IPS DF 6.9 (cell line): ENCODE data around the gene TNFRSF18.

Source experiments
- DNase-seq: peaks from one replicate; pipeline ENCODE4 v3.0.0-alpha.2; 2013; ENCODE audit warnings: low read depth, low spot score
- H3K27ac ChIP-seq: one replicate; pipeline ENCODE4 v1.5.1; 2013; ENCODE audit warnings: low read length, control low read depth
- H3K27me3 ChIP-seq: 2 replicates; pipeline ENCODE4 v1.6.1; 2013; ENCODE audit warnings: mild to moderate bottlenecking, low read length; ENCODE audit not compliant: control insufficient read depth, insufficient read depth
- H3K36me3 ChIP-seq: 2 replicates; pipeline ENCODE4 v1.6.1; 2013; ENCODE audit warnings: low read length; ENCODE audit not compliant: control insufficient read depth, insufficient read depth
- H3K4me1 ChIP-seq: 2 replicates; pipeline ENCODE4 v1.6.1; 2013; ENCODE audit warnings: low read length; ENCODE audit not compliant: control insufficient read depth, insufficient read depth
- H3K4me3 ChIP-seq: 2 replicates; pipeline ENCODE4 v1.5.1; 2013; ENCODE audit warnings: mild to moderate bottlenecking, low read length
- H3K9me3 ChIP-seq: 2 replicates; pipeline ENCODE4 v1.6.1; 2013; ENCODE audit warnings: low read length, inconsistent platforms; ENCODE audit not compliant: control insufficient read depth, insufficient read depth
- WGBS: extraction: QIAGEN DNeasy Blood & Tissue Kit; methylation state at CpG from one replicate; pipeline ENCODE4 v1.1.7; 2013; ENCODE audit warnings: mixed read lengths, missing lambda C conversion rate; ENCODE audit not compliant: insufficient read length, insufficient coverage; 5-methylcytosine and 5-hydroxymethylcytosine counted together

Gene TNFRSF18

GRCh38 chr1:1240348-1240732, 33.9 kb upstream of the TNFRSF18 start:
- Histone ChIP-seq H3K27ac (no peak overlapping the region), H3K36me3 (no peaks in the 10 kb centered on the region)
- WGBS: no CpG with 5 or more reads among the region's 11 CpGs

GRCh38 chr1:1239614-1240347, 33.4 kb upstream of the TNFRSF18 start:
- DNase-seq: no peak
- Histone ChIP-seq H3K4me1 (peaks cover 2% of the 10 kb centered on the region; the same call in 1 of the 2 replicates), H3K9me3 (no peaks in the 10 kb centered on the region), H3K27me3 (no peaks in the 10 kb centered on the region), H3K36me3 (no peaks in the 10 kb centered on the region), H3K4me3 (no peak overlapping the region), H3K27ac (no peak overlapping the region)
- WGBS: no CpG with 5 or more reads among the region's 30 CpGs

More at GRCh38 chr1:1240348-1240732, 33.9 kb upstream of the TNFRSF18 start:
- no peak for DNase-seq
- H3K4me1 ChIP-seq: peaks cover 2% of the 10 kb centered on the region; the same call in 1 of the 2 replicates
- H3K27me3 ChIP-seq: no peaks in the 10 kb centered on the region
- H3K4me3 ChIP-seq: no peak overlapping the region
- H3K9me3 ChIP-seq: no peaks in the 10 kb centered on the region

- peaks cover 2% of the 10 kb centered on the region; the same call in 1 of the 2 replicates for H3K4me1 ChIP-seq
- H3K9me3 ChIP-seq: no peaks in the 10 kb centered on the region
- H3K27ac ChIP-seq: no peak overlapping the region
- no peak for DNase-seq
- no peaks in the 10 kb centered on the region for H3K36me3 ChIP-seq
- WGBS: no CpG with 5 or more reads among the region's 15 CpGs
- no peaks in the 10 kb centered on the region for H3K27me3 ChIP-seq
- H3K4me3 ChIP-seq: no peak overlapping the region
Observed at GRCh38 chr1:1239227-1239613, 32.8 kb upstream of the TNFRSF18 start.

- Histone ChIP-seq H3K27ac (no peak overlapping the region), H3K9me3 (no peaks in the 10 kb centered on the region), H3K4me3 (no peak overlapping the region), H3K36me3 (no peaks in the 10 kb centered on the region), H3K4me1 (peaks cover 2% of the 10 kb centered on the region; the same call in 1 of the 2 replicates), H3K27me3 (no peaks in the 10 kb centered on the region)
- no CpG with 5 or more reads among the region's 19 CpGs for WGBS
- no peak for DNase-seq
Observed at GRCh38 chr1:1238702-1239178, 32.3 kb upstream of the TNFRSF18 start.

- H3K36me3 ChIP-seq: no peaks in the 10 kb centered on the region; the same call in 1 of the 2 replicates
- no peaks in the 10 kb centered on the region for H3K27me3 ChIP-seq
- H3K27ac ChIP-seq: no peak overlapping the region
- H3K4me1 ChIP-seq: peaks cover 2% of the 10 kb centered on the region; the same call in 1 of the 2 replicates
- no CpG with 5 or more reads among the region's 48 CpGs for WGBS
- no peaks in the 10 kb centered on the region for H3K9me3 ChIP-seq
- DNase-seq: no peak
- no peak overlapping the region for H3K4me3 ChIP-seq
Observed at GRCh38 chr1:1237874-1238701, 31.7 kb upstream of the TNFRSF18 start.

- Histone ChIP-seq H3K27ac (no peak overlapping the region), H3K9me3 (no peaks in the 10 kb centered on the region), H3K4me3 (no peak overlapping the region), H3K4me1 (peaks cover 7% of the 10 kb centered on the region; the same call in 1 of the 2 replicates), H3K36me3 (no peaks in the 10 kb centered on the region; the same call in 1 of the 2 replicates), H3K27me3 (no peaks in the 10 kb centered on the region)
- no peak for DNase-seq
- WGBS: no CpG with 5 or more reads among the region's 34 CpGs
Observed at GRCh38 chr1:1236945-1237873, 30.8 kb upstream of the TNFRSF18 start.

- Histone ChIP-seq H3K27me3 (no peaks in the 10 kb centered on the region), H3K9me3 (no peaks in the 10 kb centered on the region), H3K36me3 (no peaks in the 10 kb centered on the region; the same call in 1 of the 2 replicates), H3K4me3 (no peak overlapping the region), H3K4me1 (peaks cover 7% of the 10 kb centered on the region; the same call in 1 of the 2 replicates), H3K27ac (no peak overlapping the region)
- no CpG with 5 or more reads among the region's 22 CpGs for WGBS
- DNase-seq: no peak
Observed at GRCh38 chr1:1236176-1236763, 29.9 kb upstream of the TNFRSF18 start.

GRCh38 chr1:1235016-1235744, 28.8 kb upstream of the TNFRSF18 start:
- Histone ChIP-seq H3K36me3 (no peaks in the 10 kb centered on the region; the same call in 1 of the 2 replicates), H3K9me3 (no peaks in the 10 kb centered on the region), H3K4me3 (no peak overlapping the region), H3K27ac (no peak overlapping the region), H3K27me3 (no peaks in the 10 kb centered on the region), H3K4me1 (peaks cover 7% of the 10 kb centered on the region; the same call in 1 of the 2 replicates)
- DNase-seq: no peak
- WGBS: no CpG with 5 or more reads among the region's 27 CpGs

- H3K27ac ChIP-seq: no peak overlapping the region
- no peaks in the 10 kb centered on the region for H3K9me3 ChIP-seq
- WGBS: no CpG with 5 or more reads among the region's 28 CpGs
- H3K4me3 ChIP-seq: no peak overlapping the region
- H3K4me1 ChIP-seq: peaks cover 7% of the 10 kb centered on the region; the same call in 1 of the 2 replicates
- peaks cover 2% of the 10 kb centered on the region; the same call in 1 of the 2 replicates for H3K36me3 ChIP-seq
- DNase-seq: no peak
- H3K27me3 ChIP-seq: no peaks in the 10 kb centered on the region
Observed at GRCh38 chr1:1234180-1234808, 27.9 kb upstream of the TNFRSF18 start.
